ENCODE results near the gene CDCA3. TPM values are rescaled to one million over a fixed set of nuclear protein-coding genes. Genes with fewer than 3 reads are reported as not detected.

Gene CDCA3
- total and polyA plus RNA-seq, 2 of the 13 experiments (the other 11 are each of a cell fraction or from before 2014, with no cell fraction given): 32.7 to 56.5 TPM

DNA sequence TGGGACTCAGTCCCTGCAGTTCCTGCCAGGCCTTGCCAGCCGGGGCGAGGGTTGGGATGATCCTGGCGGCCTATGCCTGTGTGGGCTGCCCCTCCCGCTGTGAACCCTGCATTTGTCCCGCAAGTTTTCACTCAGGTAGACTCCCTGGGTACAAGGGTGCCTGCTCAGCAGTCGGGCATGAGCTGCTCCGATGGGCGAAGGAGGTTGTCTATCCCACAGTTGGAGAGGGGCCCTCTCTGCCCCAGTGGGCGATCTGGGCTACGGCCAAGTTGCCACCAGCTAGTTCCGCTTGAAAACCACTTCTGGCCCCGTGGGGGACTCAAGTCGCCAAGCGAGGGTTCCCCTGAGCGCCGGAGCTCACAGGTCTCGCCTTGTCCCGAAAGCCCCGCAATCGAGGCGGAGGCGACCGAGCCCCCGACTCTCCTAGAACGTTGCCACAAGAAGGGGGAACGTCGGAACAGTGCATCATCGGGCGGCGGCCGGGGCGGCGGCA is 15.9 kb upstream of the CDCA3 start (continued):
- TF ChIP-seq, protein P1, sequence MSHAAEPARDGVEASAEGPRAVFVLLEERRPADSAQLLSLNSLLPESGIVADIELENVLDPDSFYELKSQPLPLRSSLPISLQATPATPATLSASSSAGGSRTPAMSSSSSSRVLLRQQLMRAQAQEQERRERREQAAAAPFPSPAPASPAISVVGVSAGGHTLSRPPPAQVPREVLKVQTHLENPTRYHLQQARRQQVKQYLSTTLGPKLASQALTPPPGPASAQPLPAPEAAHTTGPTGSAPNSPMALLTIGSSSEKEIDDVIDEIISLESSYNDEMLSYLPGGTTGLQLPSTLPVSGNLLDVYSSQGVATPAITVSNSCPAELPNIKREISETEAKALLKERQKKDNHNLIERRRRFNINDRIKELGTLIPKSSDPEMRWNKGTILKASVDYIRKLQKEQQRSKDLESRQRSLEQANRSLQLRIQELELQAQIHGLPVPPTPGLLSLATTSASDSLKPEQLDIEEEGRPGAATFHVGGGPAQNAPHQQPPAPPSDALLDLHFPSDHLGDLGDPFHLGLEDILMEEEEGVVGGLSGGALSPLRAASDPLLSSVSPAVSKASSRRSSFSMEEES (CRISPR knock-in tag; IDR thresholded peaks at IDR 0.05): no peak
- TF ChIP-seq TEAD2 (CRISPR knock-in tag; IDR thresholded peaks at IDR 0.05) (0 out of 2 replicates have a peak, but pooled peaks have one; percentile 23), LCORL (IDR thresholded peaks at IDR 0.05) (no peak), LCORL (CRISPR knock-in tag; IDR thresholded peaks at IDR 0.05) (no peak; the same call in 1 of the 2 replicates), AGO2 (optimal IDR thresholded peaks at IDR 0.05; ENCODE audit: low read depth, low read length) (peak; percentile 44), SAFB2 (CRISPR knock-in tag; IDR thresholded peaks at IDR 0.05; ENCODE audit: borderline replicate concordance, low read depth) (no peak; the same call in 1 of the 2 replicates), XRCC5 (optimal IDR thresholded peaks at IDR 0.05; ENCODE audit: low read length) (no peak), TSC22D2 (CRISPR knock-in tag; IDR thresholded peaks at IDR 0.05; ENCODE audit: borderline replicate concordance) (0 out of 2 replicates have a peak, but pooled peaks have one; percentile 18), ZNF660 (CRISPR knock-in tag; IDR thresholded peaks at IDR 0.05; ENCODE audit: borderline replicate concordance, low read depth) (no peak), SSRP1 (CRISPR knock-in tag; IDR thresholded peaks at IDR 0.05) (no peak), ZFX (CRISPR knock-in tag; IDR thresholded peaks at IDR 0.05; ENCODE audit: low read depth) (peak; percentile 41; the same call in 1 of the 2 replicates), ZNF75D (CRISPR knock-in tag; IDR thresholded peaks at IDR 0.05; ENCODE audit: borderline replicate concordance) (no peak), AHR (CRISPR knock-in tag; IDR thresholded peaks at IDR 0.05) (0 out of 2 replicates have a peak, but pooled peaks have one; percentile 4), YEATS2 (CRISPR knock-in tag; IDR thresholded peaks at IDR 0.05; ENCODE audit: borderline replicate concordance) (peak; percentile 56; the same call in 1 of the 2 replicates), ZNF883 (CRISPR knock-in tag; IDR thresholded peaks at IDR 0.05; ENCODE audit: not compliant biosample characterization) (peak; percentile 17), KLF12 (CRISPR knock-in tag; IDR thresholded peaks at IDR 0.05; ENCODE audit: borderline replicate concordance) (0 out of 2 replicates have a peak, but pooled peaks have one; percentile 10), ZNF652 (CRISPR knock-in tag; IDR thresholded peaks at IDR 0.05; ENCODE audit: borderline replicate concordance, low read depth) (no peak)
- TF ChIP-seq, protein P2, sequence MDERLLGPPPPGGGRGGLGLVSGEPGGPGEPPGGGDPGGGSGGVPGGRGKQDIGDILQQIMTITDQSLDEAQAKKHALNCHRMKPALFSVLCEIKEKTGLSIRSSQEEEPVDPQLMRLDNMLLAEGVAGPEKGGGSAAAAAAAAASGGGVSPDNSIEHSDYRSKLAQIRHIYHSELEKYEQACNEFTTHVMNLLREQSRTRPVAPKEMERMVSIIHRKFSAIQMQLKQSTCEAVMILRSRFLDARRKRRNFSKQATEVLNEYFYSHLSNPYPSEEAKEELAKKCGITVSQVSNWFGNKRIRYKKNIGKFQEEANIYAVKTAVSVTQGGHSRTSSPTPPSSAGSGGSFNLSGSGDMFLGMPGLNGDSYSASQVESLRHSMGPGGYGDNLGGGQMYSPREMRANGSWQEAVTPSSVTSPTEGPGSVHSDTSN (CRISPR knock-in tag; IDR thresholded peaks at IDR 0.05): no peak
- TF ChIP-seq, protein P3, sequence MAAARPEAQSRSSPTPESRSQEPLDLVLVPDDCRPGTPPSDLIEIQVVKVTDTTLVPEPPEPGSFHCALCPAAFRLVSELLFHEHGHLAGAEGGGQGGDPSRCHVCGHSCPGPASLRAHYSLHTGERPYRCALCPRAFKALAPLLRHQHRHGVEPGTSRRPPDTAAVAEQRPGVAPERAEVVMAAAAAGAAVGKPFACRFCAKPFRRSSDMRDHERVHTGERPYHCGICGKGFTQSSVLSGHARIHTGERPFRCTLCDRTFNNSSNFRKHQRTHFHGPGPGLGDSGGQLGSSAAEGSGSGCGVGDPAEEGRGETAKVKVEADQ (CRISPR knock-in tag; IDR thresholded peaks at IDR 0.05; ENCODE audit: borderline replicate concordance): 0 out of 2 replicates have a peak, but pooled peaks have one; percentile 5
- TF ChIP-seq, protein P4, sequence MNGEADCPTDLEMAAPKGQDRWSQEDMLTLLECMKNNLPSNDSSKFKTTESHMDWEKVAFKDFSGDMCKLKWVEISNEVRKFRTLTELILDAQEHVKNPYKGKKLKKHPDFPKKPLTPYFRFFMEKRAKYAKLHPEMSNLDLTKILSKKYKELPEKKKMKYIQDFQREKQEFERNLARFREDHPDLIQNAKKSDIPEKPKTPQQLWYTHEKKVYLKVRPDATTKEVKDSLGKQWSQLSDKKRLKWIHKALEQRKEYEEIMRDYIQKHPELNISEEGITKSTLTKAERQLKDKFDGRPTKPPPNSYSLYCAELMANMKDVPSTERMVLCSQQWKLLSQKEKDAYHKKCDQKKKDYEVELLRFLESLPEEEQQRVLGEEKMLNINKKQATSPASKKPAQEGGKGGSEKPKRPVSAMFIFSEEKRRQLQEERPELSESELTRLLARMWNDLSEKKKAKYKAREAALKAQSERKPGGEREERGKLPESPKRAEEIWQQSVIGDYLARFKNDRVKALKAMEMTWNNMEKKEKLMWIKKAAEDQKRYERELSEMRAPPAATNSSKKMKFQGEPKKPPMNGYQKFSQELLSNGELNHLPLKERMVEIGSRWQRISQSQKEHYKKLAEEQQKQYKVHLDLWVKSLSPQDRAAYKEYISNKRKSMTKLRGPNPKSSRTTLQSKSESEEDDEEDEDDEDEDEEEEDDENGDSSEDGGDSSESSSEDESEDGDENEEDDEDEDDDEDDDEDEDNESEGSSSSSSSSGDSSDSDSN (CRISPR knock-in tag; IDR thresholded peaks at IDR 0.05): no peak
- TF ChIP-seq, protein P5, sequence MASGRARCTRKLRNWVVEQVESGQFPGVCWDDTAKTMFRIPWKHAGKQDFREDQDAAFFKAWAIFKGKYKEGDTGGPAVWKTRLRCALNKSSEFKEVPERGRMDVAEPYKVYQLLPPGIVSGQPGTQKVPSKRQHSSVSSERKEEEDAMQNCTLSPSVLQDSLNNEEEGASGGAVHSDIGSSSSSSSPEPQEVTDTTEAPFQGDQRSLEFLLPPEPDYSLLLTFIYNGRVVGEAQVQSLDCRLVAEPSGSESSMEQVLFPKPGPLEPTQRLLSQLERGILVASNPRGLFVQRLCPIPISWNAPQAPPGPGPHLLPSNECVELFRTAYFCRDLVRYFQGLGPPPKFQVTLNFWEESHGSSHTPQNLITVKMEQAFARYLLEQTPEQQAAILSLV (CRISPR knock-in tag; IDR thresholded peaks at IDR 0.05; ENCODE audit: borderline replicate concordance): peak; percentile 7; the same call in 1 of the 2 replicates
- TF ChIP-seq, protein P6, sequence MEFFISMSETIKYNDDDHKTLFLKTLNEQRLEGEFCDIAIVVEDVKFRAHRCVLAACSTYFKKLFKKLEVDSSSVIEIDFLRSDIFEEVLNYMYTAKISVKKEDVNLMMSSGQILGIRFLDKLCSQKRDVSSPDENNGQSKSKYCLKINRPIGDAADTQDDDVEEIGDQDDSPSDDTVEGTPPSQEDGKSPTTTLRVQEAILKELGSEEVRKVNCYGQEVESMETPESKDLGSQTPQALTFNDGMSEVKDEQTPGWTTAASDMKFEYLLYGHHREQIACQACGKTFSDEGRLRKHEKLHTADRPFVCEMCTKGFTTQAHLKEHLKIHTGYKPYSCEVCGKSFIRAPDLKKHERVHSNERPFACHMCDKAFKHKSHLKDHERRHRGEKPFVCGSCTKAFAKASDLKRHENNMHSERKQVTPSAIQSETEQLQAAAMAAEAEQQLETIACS (CRISPR knock-in tag; IDR thresholded peaks at IDR 0.05): no peak

All from HepG2 (cell line).